B cell (primary cell): ENCODE results near the gene TRMT61A. TPM values are rescaled to one million over a fixed set of nuclear protein-coding genes. Genes with fewer than 3 reads are reported as not detected.

Source experiments
- ATAC-seq: fragments of 200-7000 bp; cut with Tn5 transposase; one replicate; pipeline ENCODE4 v1.10.0; 2021; ENCODE audit warnings: low read depth, mild to moderate bottlenecking, moderate number of reproducible peaks, moderate library complexity
- CTCF ChIA-PET: fragments of 350-600 bp; sonication (Branson Sonifier 250); formaldehyde crosslinking; loops from one replicate; lab custom pipeline; 2021; ENCODE audit warnings: antibody characterized with exemption, inconsistent platforms; lab: Charles Lee
- POLR2A ChIA-PET: fragments of 350-600 bp; sonication (Branson Sonifier 250); formaldehyde crosslinking; loops from one replicate; lab custom pipeline; 2021; ENCODE audit warnings: antibody characterized with exemption; lab: Charles Lee
- DNase-seq: peaks from one replicate; pipeline ENCODE4 v3.0.0; 2013
- H2AFZ ChIP-seq: 2 replicates; pipeline ENCODE4 v1.6.1; 2012; ENCODE audit warnings: mild to moderate bottlenecking, low read depth, low read length; ENCODE audit not compliant: insufficient read depth, poor library complexity, severe bottlenecking
- H3K27ac ChIP-seq, 2 donors: 1 replicate in 1 of 2; 2 replicates in 1 of 2; pipeline ENCODE4 v1.5.1; 2012 to 2013; ENCODE audit warnings: low read length in 2 of 2, mild to moderate bottlenecking in 2 of 2, moderate library complexity in 1 of 2
- H3K27me3 ChIP-seq, 4 experiments: fragments of 200-600 bp in 1 of 4; sonication (generic) in 1 of 4; replicated peaks in 1 of 4; 1 replicate in 2 of 4; 2 replicates in 2 of 4; pipeline versions ENCODE4 v1.6.1 to v1.7.0; 2013 to 2016; ENCODE audit warnings: low read length in 3 of 4, mild to moderate bottlenecking in 2 of 4, mixed read lengths in 1 of 4, moderate library complexity in 1 of 4; ENCODE audit not compliant: insufficient read depth in 4 of 4, control insufficient read depth in 3 of 4; ENCODE audit errors: control extremely low read depth in 1 of 4
- H3K36me3 ChIP-seq, 2 experiments: replicated peaks in 1 of 2; 1 replicate in 1 of 2; 2 replicates in 1 of 2; pipeline versions ENCODE4 v1.6.1 to v1.7.1; 2013; ENCODE audit warnings: low read length in 1 of 2; ENCODE audit not compliant: insufficient read depth in 2 of 2, control insufficient read depth in 1 of 2; ENCODE audit errors: control extremely low read depth in 1 of 2, extremely low read depth in 1 of 2
- H3K4me1 ChIP-seq, 2 donors: fragments of 200-600 bp in 1 of 2; sonication (generic) in 1 of 2; 1 replicate in 1 of 2; 2 replicates in 1 of 2; pipeline versions ENCODE4 v1.5.1 to v1.6.1; 2013 to 2017; ENCODE audit warnings: low read length in 2 of 2; ENCODE audit not compliant: control insufficient read depth in 2 of 2, insufficient read depth in 2 of 2
- H3K4me2 ChIP-seq: replicated peaks from 2 replicates; pipeline ENCODE3; 2012; ENCODE audit warnings: mild to moderate bottlenecking, low read depth, low read length; ENCODE audit not compliant: poor library complexity, severe bottlenecking
- H3K4me3 ChIP-seq, 5 experiments: fragments of 200-600 bp in 1 of 5; sonication (generic) in 1 of 5; 1 replicate in 3 of 5; 2 replicates in 2 of 5; pipeline versions ENCODE4 v1.5.1 to v1.7.0; 2011 to 2016; ENCODE audit warnings: low read length in 4 of 5, mild to moderate bottlenecking in 4 of 5, low read depth in 2 of 5, control low read depth in 1 of 5, moderate library complexity in 1 of 5; ENCODE audit not compliant: insufficient read depth in 1 of 5; ENCODE audit errors: control extremely low read depth in 1 of 5, extremely low read depth in 1 of 5
- H3K79me2 ChIP-seq: fragments of 200-600 bp; sonication (generic); one replicate; pipeline ENCODE4 v1.6.0; 2016; ENCODE audit warnings: low read length; ENCODE audit not compliant: control insufficient read depth, insufficient read depth
- H3K9ac ChIP-seq: fragments of 200-600 bp; sonication (generic); 2 replicates; pipeline ENCODE4 v1.6.1; 2017; ENCODE audit warnings: mild to moderate bottlenecking, low read length, moderate library complexity
- H3K9me3 ChIP-seq, 3 donors: one replicate each; pipeline versions ENCODE4 v1.6.1 to v1.7.1; 2013; ENCODE audit warnings: low read length in 2 of 3; ENCODE audit not compliant: control insufficient read depth in 2 of 3, insufficient read depth in 1 of 3; ENCODE audit errors: control extremely low read depth in 1 of 3
- H4K20me1 ChIP-seq: 2 replicates; pipeline ENCODE4 v1.6.0; 2012; ENCODE audit warnings: mild to moderate bottlenecking, low read length; ENCODE audit not compliant: insufficient read depth, control insufficient read depth, poor library complexity, severe bottlenecking
- H3K27ac Mint-ChIP-seq: one replicate; pipeline ENCODE4 v1.8.0; 2021; ENCODE audit warnings: mixed read lengths
- H3K27me3 Mint-ChIP-seq: one replicate; pipeline ENCODE4 v1.8.0; 2021; ENCODE audit warnings: mixed read lengths
- H3K4me1 Mint-ChIP-seq: one replicate; pipeline ENCODE4 v1.8.0; 2021; ENCODE audit warnings: mixed read lengths
- H3K4me3 Mint-ChIP-seq: one replicate; pipeline ENCODE4 v1.8.0; 2021; ENCODE audit warnings: mixed read lengths
- H3K9me3 Mint-ChIP-seq: one replicate; pipeline ENCODE4 v1.8.0; 2022; ENCODE audit warnings: mixed read lengths; ENCODE audit not compliant: insufficient read depth
- CTCF ChIP-seq: fragments of 200-600 bp; IDR thresholded peaks from one replicate; pipeline ENCODE4 v1.8.0; 2022; ENCODE audit warnings: antibody characterized with exemption, mild to moderate bottlenecking
- EZH2 ChIP-seq: IDR thresholded peaks from 2 replicates; pipeline ENCODE4 v1.6.1; 2012; ENCODE audit warnings: borderline replicate concordance, low read depth, mild to moderate bottlenecking, moderate library complexity, low read length; ENCODE audit not compliant: insufficient read depth, poor library complexity, severe bottlenecking
- WGBS: methylation state at CpG from one replicate; pipeline ENCODE4 v1.1.5; 2013; ENCODE audit warnings: missing lambda C conversion rate; ENCODE audit not compliant: insufficient coverage; 5-methylcytosine and 5-hydroxymethylcytosine counted together
- intact Hi-C: fragments of 100-400 bp; cut with micrococcal nuclease; formaldehyde crosslinking; loops from one replicate; pipeline ENCODE4 v1.10.0; 2022
- polyA plus RNA-seq: library from polyadenylated mRNA; depleted of rRNA; stranded (reverse); fragments of >200 nt; gene quantifications from 2 replicates; pipeline ENCODE4 v1.2.3, GENCODE V29; 2012
- total RNA-seq, 2 donors: library from RNA; stranded (reverse); fragments of 120-200 nt in 1 of 2; gene quantifications; 1 replicate in 1 of 2; 2 replicates in 1 of 2; pipeline versions ENCODE4 v1.2.3 to v1.2.4, GENCODE V29; 2013 to 2022

Gene TRMT61A
- total and polyA plus RNA-seq, 2 donors (not counting 1 experiment from before 2014, with no cell fraction given) = 9.5 to 18.4 TPM

DNA sequence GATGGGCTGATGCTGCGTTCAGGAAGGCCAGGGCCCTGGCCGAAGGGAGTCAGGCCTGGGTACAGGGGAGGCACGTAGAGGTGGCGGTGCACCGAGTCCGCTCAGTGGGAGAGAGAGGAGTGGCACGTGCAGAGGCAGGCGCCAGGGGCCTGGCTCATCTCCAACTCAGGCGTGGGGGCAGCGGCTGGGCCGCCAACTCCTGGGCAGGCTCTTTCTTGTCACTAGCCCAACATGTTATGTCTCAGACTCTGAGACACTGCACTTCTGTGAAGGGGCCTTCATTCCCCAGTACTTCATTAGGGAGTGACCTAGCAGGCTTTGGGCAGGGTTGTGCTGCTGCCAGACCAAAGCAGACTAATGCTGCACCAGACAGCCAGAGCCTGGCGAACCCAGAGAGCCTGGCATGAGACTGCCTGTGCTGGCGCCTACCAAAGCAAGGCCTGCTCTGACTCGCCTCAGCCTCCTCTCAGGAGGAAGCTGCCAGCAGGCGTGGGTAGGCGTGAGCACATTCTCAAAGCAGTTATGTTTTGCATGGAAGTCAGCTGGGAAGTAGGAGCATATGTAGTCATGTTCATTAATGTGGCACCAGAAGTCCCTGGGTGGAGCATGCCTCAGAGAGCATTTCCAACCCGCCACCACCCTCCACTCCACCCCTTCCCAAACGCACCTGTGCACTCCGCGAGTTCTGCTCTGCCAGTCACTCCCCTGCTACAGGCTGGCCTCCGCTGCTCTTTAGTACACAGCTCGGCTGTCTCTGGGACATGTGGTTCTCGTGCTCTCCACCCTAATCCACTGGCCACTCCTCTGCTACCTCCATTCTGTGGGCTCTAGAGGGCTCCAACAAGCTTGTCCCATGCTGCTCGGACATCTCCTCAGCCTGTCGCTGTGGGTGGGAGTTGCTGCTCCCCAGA lies 16.0 kb upstream of the TRMT61A start:
- ChIA-PET CTCF (interaction anchor here (3.0 kb wide), 1 partner anchor 12 kb away, joined by 18 read pairs; no protein-coding TSS in a partner anchor), POLR2A (no interaction called here)
- no peak overlapping the region for H3K9ac ChIP-seq
- no peak overlapping the region for H3K4me2 ChIP-seq
- H2AFZ ChIP-seq = no peak overlapping the region
- no peaks in the 10 kb centered on the region for H3K9me3 ChIP-seq
- no peaks in the 10 kb centered on the region for H3K4me1 ChIP-seq
- 92% methylated on average over 23 of the region's 25 CpGs for WGBS
- Mint-ChIP-seq H3K4me3 (no peak overlapping the region), H3K4me1 (no peaks in the 10 kb centered on the region), H3K27me3 (no peaks in the 10 kb centered on the region), H3K9me3 (no peaks in the 10 kb centered on the region), H3K27ac (peak overlapping the region; percentile 26)
- H4K20me1 ChIP-seq = no peaks in the 10 kb centered on the region
- no peaks in the 10 kb centered on the region for H3K79me2 ChIP-seq
- H3K36me3 ChIP-seq = peaks cover 0 to 3% of the 10 kb centered on the region in 2 experiments
- no peak overlapping the region for H3K4me3 ChIP-seq
- no peak overlapping the region for H3K27ac ChIP-seq
- no peak for DNase-seq
- intact Hi-C loops = no loop called here
- no peaks in the 10 kb centered on the region for H3K27me3 ChIP-seq
- no peak for ATAC-seq
- no peak for TF ChIP-seq CTCF
- no peak for TF ChIP-seq EZH2
